HPDE6-E6E7 (cell line): Measurements from ENCODE around the gene C4orf33.

ENCODE experiments used
- DNase-seq: peaks from one replicate; pipeline ENCODE4 v3.0.0; 2011; ENCODE audit warnings: missing footprints; ENCODE audit errors: extremely low spot score

C4orf33 gene

DNA sequence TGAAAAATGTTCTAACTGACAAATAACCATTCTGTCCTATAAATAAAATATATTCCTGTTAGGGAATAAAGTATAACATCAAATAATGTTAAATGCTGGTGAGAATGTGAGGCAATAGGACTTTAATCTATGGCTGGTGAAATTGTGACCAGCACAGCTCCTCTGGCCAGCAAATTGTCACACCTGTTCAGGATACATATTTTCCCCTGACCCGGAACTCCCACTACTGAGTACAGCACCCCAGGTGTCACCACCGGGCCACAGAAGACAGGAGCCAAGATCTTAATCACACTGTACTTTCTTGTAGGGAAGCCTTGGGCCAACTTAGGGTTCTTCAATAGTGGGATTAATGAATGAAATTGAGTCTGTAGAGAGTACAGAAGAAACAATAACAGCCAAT is 33.2 kb downstream of the C4orf33 start:
- DNase-seq: no peak

DNA sequence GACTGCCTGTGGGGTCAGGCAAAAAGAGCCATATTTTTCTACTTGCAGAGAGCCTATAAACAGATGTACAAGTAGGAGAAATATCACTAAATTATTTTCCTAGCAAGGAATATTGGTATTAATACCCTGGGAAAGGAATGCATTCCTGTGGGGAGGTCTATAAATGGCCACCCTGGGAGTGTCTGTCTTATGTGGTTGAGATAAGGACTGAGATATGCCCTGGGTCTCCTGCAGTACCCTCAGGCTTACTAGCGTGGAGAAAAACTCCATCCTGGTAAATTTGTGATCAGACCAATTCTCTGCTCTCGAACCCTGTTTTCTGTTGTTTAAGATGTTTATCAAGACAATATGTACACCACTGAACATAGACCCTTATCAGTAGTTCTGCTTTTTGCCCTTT is 35.4 kb downstream of the C4orf33 start:
- DNase-seq: no peak

DNA sequence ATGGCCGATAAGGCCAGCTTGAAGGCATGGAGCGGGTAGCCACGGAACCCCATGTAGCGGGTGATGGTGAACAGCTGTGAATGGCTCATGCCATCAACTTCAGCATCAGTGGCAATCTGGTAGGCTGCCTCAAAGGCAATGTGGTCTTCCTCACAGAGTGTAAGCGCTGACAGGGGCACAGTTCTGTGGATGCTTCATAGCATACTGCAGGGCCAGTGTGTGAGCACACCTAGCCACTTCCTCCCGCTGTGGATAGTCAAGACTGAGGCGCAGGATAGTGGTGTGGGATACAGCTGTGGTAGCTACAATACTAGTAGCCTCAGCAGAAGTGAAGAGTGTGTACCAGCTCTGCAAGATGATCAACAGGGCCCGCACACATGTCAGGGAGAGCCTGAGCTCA is 40.5 kb downstream of the C4orf33 start:
- no peak for DNase-seq

DNA sequence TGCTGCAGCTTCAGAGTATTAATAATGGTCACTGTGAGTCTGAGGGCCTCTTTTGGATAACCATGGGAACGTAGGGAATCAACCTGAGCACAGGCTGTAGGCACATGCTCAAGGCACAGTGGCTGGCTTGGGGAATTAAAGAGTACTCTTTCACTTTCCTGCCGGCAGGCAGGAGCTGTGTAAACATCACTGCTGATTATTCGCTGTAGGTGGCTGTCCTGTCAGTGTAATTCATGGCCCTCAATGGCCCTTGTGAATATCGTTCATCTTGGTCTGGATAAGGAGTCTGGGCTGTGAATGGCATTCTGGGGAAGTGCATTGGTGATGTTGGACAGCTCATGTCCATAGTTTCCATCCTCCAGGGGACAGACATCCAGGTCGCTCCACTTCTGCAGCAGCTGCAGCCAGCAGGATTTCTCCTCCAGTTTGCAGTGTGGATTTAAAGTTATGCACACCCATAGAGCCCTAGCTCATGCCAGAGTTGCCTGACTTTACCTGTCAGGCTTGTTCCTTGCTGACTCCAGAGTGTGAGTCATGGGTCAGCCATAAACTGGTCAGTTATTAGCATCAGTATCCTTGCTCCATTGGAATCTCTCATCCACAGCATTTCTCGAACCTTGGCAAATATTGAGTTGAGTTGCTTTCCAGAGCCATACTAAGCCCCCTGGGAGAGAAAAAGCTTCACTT is 43.0 kb downstream of the C4orf33 start:
- DNase-seq: peak; percentile 64

DNA sequence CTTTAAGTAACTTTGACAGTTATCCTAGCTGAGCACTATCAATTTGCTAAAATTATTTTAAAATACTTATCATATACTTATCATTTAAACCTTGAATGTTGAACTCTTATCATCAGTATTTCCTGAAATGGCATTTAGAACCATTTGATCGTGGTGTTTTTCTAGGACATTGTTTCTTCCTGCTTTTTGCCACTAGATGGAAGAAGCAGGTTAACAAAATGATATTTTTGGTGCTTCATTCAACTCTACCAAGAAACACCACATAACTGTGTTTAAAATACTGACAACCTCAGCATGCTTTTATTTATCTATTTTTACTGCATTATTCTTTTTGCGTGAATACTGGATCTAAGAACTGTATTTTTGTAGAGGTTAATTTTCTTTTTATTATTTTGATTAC is 44.6 kb downstream of the C4orf33 start:
- no peak for DNase-seq

DNA sequence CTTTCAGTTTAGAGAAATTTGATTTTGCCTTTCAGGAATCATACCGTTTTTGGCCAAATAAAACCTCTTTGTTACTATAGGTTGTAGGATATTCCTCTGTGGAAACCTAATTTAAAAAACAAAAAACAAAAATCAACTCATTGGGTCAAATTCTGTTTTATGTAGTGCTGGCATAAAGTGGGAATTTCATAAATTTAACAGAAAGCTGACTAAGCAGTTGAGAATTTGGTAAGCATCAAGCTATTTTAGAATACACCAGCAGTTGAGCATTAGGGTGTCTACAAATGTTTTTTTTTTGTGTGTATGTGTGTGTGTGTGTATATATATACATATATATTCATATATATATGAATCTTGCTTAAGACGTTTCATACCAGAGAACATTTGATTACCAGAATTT is 47.4 kb downstream of the C4orf33 start:
- DNase-seq: no peak

DNA sequence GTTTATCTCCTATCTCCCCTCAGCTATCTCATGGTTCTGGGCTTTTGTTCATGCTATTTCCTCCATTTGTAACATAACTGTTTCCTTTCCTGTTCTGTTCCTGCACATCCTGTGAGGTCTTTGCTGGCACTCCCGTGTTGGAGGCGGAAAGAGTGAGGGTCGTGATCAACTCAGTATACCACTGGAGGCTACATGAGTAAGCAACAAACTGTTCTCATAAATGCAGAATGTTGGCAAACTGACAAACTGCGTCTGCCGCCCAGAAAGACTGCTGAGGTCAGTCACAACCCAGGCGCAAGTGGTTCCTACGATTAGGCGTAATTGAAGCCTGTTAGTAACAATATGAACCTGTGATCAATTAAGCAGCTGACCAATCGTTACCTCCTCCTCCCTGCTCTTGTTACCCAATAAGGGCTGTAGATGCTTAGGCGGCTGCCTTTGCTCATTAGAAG is 48.8 kb downstream of the C4orf33 start:
- DNase-seq: no peak

DNA sequence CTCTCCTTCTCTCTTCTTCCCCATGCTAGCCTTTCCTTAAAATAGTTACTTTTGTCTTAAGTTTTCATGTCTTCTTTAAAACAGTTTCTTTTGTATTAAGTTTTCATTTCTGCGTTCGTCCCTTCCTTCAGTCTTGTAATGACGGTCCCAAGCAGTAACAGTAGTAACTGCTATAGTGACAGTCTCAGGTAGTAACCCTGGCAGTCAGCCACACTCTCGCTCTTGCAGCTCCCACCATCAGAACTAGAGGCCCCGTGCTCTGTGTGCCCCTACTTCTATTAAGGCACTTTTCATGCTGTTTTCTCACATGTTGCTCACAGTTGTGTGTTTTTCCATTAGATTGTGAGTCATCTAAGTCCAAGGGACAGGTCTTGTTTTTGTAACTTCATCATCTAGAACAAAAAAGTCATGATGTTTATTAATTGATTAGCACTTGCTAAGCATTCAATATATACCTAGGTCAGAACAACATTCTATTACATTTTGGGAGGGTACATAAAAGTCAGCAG is 49.3 kb downstream of the C4orf33 start:
- no peak for DNase-seq

DNA sequence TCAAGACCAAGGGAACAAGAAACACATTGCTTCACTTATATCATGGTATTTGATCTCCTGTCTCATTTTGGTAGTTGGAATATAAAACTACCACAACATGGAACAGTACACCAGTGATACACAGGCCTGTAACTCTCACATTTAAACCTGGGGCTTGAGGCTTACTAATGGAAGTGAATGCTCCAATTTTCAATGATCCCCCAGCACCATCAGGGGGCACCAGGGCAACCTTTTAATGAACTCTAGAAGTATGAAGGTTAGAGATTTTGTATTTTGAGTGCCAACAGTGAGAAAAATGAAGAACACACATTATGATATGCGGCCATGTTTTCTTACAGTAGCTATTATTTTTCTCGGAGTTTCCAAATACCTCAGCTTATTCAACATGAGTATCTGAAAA is 50.7 kb downstream of the C4orf33 start:
- no peak for DNase-seq

DNA sequence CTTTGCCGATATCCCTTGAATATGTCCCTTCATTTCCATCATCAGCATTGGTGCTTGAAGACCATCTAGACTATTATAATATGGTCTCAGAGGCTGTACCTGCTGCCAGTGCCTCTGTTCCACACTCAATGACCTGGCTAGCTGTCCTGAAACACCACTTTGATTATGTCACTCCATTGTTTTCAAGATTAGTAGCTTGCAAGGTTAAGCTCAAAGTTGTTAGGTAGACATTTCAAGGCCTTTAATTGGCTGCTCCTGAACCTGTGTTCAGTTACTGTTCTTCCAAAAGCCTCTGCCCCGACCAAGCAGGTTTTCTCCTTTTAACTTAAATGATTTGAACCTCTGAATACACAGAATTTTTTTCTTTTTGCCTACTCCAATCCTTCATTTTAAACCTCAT is 52.9 kb downstream of the C4orf33 start:
- DNase-seq: no peak

DNA sequence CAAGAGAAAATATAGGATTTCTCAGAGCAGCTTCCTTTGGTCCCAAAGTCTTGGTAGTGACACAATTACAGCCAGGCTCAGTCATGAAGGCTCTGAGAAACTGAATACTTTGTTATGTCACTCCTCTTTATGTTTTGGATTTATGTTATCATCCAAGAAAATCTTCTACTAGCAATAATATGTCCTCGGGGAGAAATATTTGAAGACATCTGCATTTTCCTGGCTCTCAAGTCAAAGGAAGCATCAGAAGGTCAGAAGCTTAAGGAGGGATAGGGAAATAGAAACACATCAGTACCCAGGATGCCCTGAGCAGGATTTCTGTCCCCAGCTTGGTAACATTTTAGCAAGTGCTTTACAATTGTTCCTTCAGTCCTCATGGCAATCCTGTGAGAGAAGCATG is 54.0 kb downstream of the C4orf33 start:
- DNase-seq: no peak

DNA sequence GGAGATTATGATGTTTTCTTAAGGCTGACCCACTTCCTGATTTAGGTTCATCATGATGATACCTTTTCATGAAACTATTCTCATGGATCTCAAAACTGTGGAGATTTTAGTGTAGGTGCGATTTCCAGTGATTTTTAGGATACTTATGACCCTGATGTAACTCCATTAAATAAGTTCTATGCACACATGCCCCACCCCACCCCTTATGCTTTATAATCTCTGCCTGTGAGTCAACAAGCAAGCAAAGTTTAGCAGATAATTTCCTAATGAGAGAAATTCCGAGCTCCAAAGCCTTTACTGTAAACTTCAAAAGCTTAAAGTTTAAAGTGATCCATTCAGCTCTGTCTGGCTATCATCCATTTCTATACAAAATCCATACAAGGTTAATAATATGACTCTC is 56.4 kb downstream of the C4orf33 start:
- DNase-seq: no peak

DNA sequence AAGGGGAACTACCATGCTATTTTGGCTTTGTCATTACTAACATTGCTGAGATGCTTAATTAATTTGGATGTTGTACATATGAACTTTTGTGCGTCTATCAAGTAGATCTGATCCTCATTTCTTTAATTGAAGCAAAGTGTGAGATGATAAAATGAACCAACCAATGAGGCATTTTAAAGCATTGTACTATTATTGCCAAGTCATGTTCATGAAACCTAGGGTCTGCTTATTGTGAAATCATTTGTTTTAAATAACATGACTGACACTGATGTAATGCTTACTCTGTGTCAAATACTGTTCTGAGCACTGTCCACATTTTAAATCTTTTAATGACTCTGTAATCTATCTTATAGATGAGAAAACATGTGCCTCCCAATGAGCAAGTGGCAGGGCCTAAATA is 57.7 kb downstream of the C4orf33 start:
- no peak for DNase-seq

DNA sequence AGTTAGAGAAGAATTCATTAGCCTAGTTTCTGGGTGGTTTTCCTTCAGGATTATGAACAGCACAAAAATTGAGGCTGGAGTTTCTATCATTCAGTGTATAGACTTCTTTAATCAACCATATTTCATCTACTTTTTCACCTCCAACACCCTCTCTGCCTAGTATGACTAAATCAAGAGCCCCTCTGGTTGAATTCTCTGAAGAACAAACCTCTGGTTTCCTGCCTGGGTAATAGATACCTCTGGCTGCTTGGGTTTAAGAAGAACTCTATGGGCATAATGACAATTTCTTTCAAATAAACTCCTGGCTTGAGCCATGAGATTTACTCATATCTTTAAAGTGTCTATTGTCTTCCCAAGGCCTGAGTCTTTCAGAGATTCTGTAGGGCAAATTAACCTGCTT is 66.5 kb downstream of the C4orf33 start:
- DNase-seq: no peak

DNA sequence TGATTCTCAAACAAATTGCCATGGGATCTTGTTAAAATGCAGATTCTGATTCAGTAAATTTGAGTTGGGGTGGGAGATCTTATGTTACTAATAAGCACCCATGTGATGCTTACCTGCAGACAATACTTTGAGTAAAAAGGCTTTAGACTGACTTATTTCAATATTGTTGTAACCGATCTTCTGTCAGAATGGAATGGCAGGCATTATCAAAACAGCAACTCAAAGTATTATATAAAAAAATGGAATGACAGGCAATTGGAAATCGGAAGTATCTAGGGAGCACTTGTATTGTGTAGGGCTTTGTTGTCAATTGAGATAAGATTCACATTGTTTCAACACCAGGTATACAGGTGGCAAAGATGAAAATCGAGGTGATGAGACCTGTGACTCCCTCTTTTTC is 67.5 kb downstream of the C4orf33 start:
- DNase-seq: no peak

DNA sequence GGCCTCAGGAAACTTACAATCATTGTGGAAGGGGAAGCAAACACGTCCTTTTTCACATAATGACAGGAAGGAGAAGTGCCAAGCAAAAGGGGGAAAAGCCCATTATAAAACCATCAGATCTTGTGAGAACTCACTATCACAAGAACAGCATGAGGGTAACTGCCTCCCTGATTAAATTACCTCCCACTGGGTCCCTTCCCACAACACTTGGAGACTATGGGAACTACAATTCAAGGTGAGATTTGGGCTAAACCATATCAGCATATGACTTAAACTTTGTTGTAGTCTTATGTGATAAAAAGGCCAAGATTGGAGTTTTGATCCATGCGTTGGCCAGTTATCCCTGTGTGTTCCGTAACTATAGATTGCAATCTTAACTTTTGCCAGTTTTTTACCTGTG is 68.3 kb downstream of the C4orf33 start:
- no peak for DNase-seq
